Keratinocyte (primary cell): Measurements from ENCODE around the gene TEX44.
A peak's percentile ranks its signal among the peaks of the same experiment; 100 is the strongest.

Experiments used
- EZH2 ChIP-seq: IDR thresholded peaks from one replicate; pipeline ENCODE4 v1.6.1; 2012; ENCODE audit warnings: inconsistent platforms, mild to moderate bottlenecking, low read length, moderate library complexity
- TF ChIP-seq, protein P1 (sequence below), 3 experiments: IDR thresholded peaks in 1 of 3; conservative IDR thresholded peaks in 1 of 3; optimal IDR thresholded peaks in 1 of 3; 2 replicates in 2 of 3; 3 replicates in 1 of 3; pipeline versions ENCODE3 to v1.5.1; 2011; ENCODE audit warnings: low read length in 3 of 3, mild to moderate bottlenecking in 3 of 3, moderate library complexity in 2 of 3, control low read depth in 1 of 3, inconsistent platforms in 1 of 3; ENCODE audit not compliant: insufficient read depth in 2 of 3; ENCODE audit errors: extremely low read depth in 1 of 3

DNA sequence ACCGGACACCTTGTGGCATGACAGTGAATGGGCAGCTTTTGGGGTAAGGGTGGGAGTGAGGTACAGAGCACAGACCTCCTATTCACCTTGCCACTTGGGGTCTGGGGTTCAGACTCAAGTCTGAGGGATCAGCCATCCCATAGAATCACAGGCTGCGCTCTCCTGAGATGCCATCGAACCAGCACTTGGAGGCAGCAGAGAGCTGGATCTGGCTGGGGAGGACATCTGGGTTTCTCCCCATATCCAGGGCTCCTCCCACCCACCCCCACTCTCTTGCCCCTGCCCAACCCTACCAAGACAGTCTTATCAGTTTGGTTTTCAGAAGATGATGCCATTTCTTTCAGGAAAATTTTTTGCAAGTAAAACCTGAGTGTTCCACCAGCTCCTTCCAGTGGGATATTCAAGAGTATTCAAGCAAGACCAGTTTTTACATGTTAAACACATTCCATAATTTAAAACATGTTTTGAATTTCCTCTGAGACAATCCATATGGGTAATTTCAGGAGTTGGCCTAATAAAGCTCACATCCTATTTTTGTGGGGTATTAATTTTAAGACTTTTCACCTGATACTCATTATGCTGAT is 29.2 kb upstream of the TEX44 start:
- TF ChIP-seq, protein P1, sequence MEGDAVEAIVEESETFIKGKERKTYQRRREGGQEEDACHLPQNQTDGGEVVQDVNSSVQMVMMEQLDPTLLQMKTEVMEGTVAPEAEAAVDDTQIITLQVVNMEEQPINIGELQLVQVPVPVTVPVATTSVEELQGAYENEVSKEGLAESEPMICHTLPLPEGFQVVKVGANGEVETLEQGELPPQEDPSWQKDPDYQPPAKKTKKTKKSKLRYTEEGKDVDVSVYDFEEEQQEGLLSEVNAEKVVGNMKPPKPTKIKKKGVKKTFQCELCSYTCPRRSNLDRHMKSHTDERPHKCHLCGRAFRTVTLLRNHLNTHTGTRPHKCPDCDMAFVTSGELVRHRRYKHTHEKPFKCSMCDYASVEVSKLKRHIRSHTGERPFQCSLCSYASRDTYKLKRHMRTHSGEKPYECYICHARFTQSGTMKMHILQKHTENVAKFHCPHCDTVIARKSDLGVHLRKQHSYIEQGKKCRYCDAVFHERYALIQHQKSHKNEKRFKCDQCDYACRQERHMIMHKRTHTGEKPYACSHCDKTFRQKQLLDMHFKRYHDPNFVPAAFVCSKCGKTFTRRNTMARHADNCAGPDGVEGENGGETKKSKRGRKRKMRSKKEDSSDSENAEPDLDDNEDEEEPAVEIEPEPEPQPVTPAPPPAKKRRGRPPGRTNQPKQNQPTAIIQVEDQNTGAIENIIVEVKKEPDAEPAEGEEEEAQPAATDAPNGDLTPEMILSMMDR (optimal IDR thresholded peaks at IDR 0.05 in 1 of 3, IDR thresholded peaks at IDR 0.05 in 1 of 3, conservative IDR thresholded peaks at IDR 0.05 in 1 of 3; ENCODE audit: extremely low read depth in 1 of 3, insufficient read depth in 2 of 3, low read length in 3 of 3): peak; percentile 70 to 93 (median 88)
- TF ChIP-seq EZH2: no peak
